ENCODE results near the gene MAST1. TPM values are rescaled to one million over a fixed set of nuclear protein-coding genes. Genes with fewer than 3 reads are reported as not detected.

MAST1 gene
- total and polyA plus RNA-seq, 12 donors = 0.72 to 29.6 (median 3.2) TPM

- H3K27ac ChIP-seq = peak overlapping the region in 4 of 5 donors; percentile 65 to 94 (median 83)
- peaks cover 0 to 9% of the 10 kb centered on the region in 2 donors for H3K4me1 ChIP-seq (replicated peaks in 1 of 2)
- 20 to 33% (median 23%) methylated on average over 7 to 29 of the region's 29 CpGs for WGBS, 4 donors
- intact Hi-C loops (cut with DNase I) = no loop called here
- no peak for TF ChIP-seq POLR2A (IDR thresholded peaks at IDR 0.05)
- TF ChIP-seq, protein P1, sequence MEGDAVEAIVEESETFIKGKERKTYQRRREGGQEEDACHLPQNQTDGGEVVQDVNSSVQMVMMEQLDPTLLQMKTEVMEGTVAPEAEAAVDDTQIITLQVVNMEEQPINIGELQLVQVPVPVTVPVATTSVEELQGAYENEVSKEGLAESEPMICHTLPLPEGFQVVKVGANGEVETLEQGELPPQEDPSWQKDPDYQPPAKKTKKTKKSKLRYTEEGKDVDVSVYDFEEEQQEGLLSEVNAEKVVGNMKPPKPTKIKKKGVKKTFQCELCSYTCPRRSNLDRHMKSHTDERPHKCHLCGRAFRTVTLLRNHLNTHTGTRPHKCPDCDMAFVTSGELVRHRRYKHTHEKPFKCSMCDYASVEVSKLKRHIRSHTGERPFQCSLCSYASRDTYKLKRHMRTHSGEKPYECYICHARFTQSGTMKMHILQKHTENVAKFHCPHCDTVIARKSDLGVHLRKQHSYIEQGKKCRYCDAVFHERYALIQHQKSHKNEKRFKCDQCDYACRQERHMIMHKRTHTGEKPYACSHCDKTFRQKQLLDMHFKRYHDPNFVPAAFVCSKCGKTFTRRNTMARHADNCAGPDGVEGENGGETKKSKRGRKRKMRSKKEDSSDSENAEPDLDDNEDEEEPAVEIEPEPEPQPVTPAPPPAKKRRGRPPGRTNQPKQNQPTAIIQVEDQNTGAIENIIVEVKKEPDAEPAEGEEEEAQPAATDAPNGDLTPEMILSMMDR (IDR thresholded peaks at IDR 0.05) = no peak
- H3K27me3 ChIP-seq = peaks cover 18% of the 10 kb centered on the region
- DNase-seq = peak in 3 of 7 donors; percentile 40 to 51 (median 45)
- peaks cover 0 to 22% of the 10 kb centered on the region in 2 donors for H3K36me3 ChIP-seq (replicated peaks in 1 of 2)
- H3K4me3 ChIP-seq = peak overlapping the region; percentile 71 to 95 (median 80)
- no peaks in the 10 kb centered on the region for H3K9me3 ChIP-seq (replicated peaks in 1 of 3)
Observed at GRCh38 chr19:12880551-12881171, 42.3 kb downstream of the MAST1 start.

GRCh38 chr19:12881172-12881808 lies 43.0 kb downstream of the MAST1 start, which contains the start of gene DNASE2:
DNASE2 (minus strand) TSS chr19:12881449; CDS start chr19:12881375, 74 bp downstream.
- peaks cover 0 to 13% of the 10 kb centered on the region in 2 donors for H3K4me1 ChIP-seq (replicated peaks in 1 of 2)
- H3K9me3 ChIP-seq (replicated peaks in 1 of 3) = no peaks in the 10 kb centered on the region
- intact Hi-C loops (cut with DNase I) = no loop called here
- TF ChIP-seq, protein P1 (IDR thresholded peaks at IDR 0.05) = no peak
- peak; percentile 49 to 87 for TF ChIP-seq POLR2A (IDR thresholded peaks at IDR 0.05)
- 0 to 1% (median 0%) methylated on average over 7 to 38 of the region's 38 CpGs for WGBS, 4 donors
- peak; percentile 95 to 98 (median 98) for DNase-seq
- peaks cover 20% of the 10 kb centered on the region for H3K27me3 ChIP-seq
- peak within 1 kb of the TSS in 4 of 5 donors; percentile 65 to 94 (median 83) for H3K27ac ChIP-seq
- H3K4me3 ChIP-seq = peak within 1 kb of the TSS; percentile 71 to 95 (median 80)
- H3K36me3 ChIP-seq (replicated peaks in 1 of 2) = peaks cover 0 to 22% of the 10 kb centered on the region in 2 donors

DNA sequence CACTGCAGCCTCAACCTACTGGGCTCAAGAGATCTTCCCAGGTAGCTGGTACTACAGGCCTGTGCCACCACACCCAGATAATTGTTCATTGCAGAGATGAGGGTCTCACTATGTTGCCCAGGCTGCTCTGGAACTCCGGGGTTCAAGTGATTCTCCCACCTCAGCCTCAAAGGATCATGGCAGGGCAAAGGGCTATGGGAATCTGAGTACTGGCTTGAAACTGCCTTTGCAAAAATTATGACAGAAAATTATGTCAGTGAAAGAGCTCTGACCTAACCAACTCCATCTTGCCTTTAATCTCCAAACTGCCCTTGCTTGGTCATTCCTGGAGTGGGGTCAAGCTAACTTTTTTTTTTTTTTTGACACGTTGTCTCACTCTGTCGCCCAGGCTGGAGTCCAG lies 44.3 kb downstream of the MAST1 start:
- no peak overlapping the region for H3K4me3 ChIP-seq
- H3K36me3 ChIP-seq (replicated peaks in 1 of 2) = peaks cover 0 to 12% of the 10 kb centered on the region in 2 donors
- peaks cover 20% of the 10 kb centered on the region for H3K27me3 ChIP-seq
- peaks cover 0 to 13% of the 10 kb centered on the region in 2 donors for H3K4me1 ChIP-seq (replicated peaks in 1 of 2)
- TF ChIP-seq, protein P1 (IDR thresholded peaks at IDR 0.05) = no peak
- TF ChIP-seq POLR2A (IDR thresholded peaks at IDR 0.05) = no peak
- no peak for DNase-seq
- intact Hi-C loops (cut with DNase I) = no loop called here
- H3K27ac ChIP-seq = no peak overlapping the region
- no peaks in the 10 kb centered on the region for H3K9me3 ChIP-seq (replicated peaks in 1 of 3)
- 74 to 81% (median 77%) methylated on average over 3 of the region's 3 CpGs for WGBS, 4 donors

GRCh38 chr19:12884202-12884601 lies 45.9 kb downstream of the MAST1 start:
- no peak for TF ChIP-seq POLR2A (IDR thresholded peaks at IDR 0.05)
- TF ChIP-seq, protein P1 (IDR thresholded peaks at IDR 0.05) = no peak
- intact Hi-C loops (cut with DNase I) = no loop called here

More at GRCh38 chr19:12884202-12884601, 45.9 kb downstream of the MAST1 start:
- no peak for DNase-seq
- no peaks in the 10 kb centered on the region for H3K9me3 ChIP-seq (replicated peaks in 1 of 3)
- H3K4me1 ChIP-seq (replicated peaks in 1 of 2) = peaks cover 0 to 13% of the 10 kb centered on the region in 2 donors
- no peak overlapping the region for H3K4me3 ChIP-seq
- no peaks in the 10 kb centered on the region for H3K36me3 ChIP-seq (replicated peaks in 1 of 2)
- WGBS, 4 donors = 81 to 93% (median 87%) methylated on average over 2 to 3 of the region's 3 CpGs
- peaks cover 20% of the 10 kb centered on the region for H3K27me3 ChIP-seq
- no peak overlapping the region for H3K27ac ChIP-seq

Data from adrenal gland (tissue), 12 donors.